ENCODE measurements around the gene ELF2.
"Not testable (repeated sequence)": the region's sequence is repeated elsewhere in the genome, so short reads cannot be mapped to it uniquely, and the experiment has no call there.

Gene ELF2

GRCh38 chr4:139207873-139208403 is 30.9 kb upstream of the ELF2 start:
- Histone ChIP-seq H3K4me1 (ENCODE audit: control insufficient read depth, insufficient read depth, low read length) (peaks cover 9% of the 10 kb centered on the region), H3K9me3 (ENCODE audit: control insufficient read depth, low read length) (no peaks in the 10 kb centered on the region), H3K9ac (ENCODE audit: low read length) (no peak overlapping the region), H3K4me3 (ENCODE audit: low read length) (no peak overlapping the region), H3K27me3 (replicated peaks; ENCODE audit: control insufficient read depth, insufficient read depth, low read length) (no peaks in the 10 kb centered on the region), H3K36me3 (ENCODE audit: control insufficient read depth, insufficient read depth, low read length, severe bottlenecking) (no peaks in the 10 kb centered on the region)
- no peak for DNase-seq (ENCODE audit: low read depth)

- Histone ChIP-seq H3K27me3 (replicated peaks; ENCODE audit: control insufficient read depth, insufficient read depth, low read length) (no peaks in the 10 kb centered on the region), H3K36me3 (ENCODE audit: control insufficient read depth, insufficient read depth, low read length, severe bottlenecking) (no peaks in the 10 kb centered on the region), H3K4me3 (ENCODE audit: low read length) (no peak overlapping the region), H3K4me1 (ENCODE audit: control insufficient read depth, insufficient read depth, low read length) (peaks cover 9% of the 10 kb centered on the region), H3K9me3 (ENCODE audit: control insufficient read depth, low read length) (no peaks in the 10 kb centered on the region), H3K9ac (ENCODE audit: low read length) (no peak overlapping the region)
- DNase-seq (ENCODE audit: low read depth) = no peak
These were observed 30.2 kb upstream of the ELF2 start for GRCh38 chr4:139207247-139207646.

- DNase-seq (ENCODE audit: low read depth) = no peak
- H3K4me1 ChIP-seq (ENCODE audit: control insufficient read depth, insufficient read depth, low read length) = peaks cover 3% of the 10 kb centered on the region
- no peaks in the 10 kb centered on the region for H3K9me3 ChIP-seq (ENCODE audit: control insufficient read depth, low read length)
- no peak overlapping the region for H3K4me3 ChIP-seq (ENCODE audit: low read length)
- no peak overlapping the region for H3K9ac ChIP-seq (ENCODE audit: low read length)
- H3K36me3 ChIP-seq (ENCODE audit: control insufficient read depth, insufficient read depth, low read length, severe bottlenecking) = no peaks in the 10 kb centered on the region
- H3K27me3 ChIP-seq (replicated peaks; ENCODE audit: control insufficient read depth, insufficient read depth, low read length) = no peaks in the 10 kb centered on the region
These were observed 26.0 kb upstream of the ELF2 start for GRCh38 chr4:139202991-139203390.

GRCh38 chr4:139200506-139200905 is 23.5 kb upstream of the ELF2 start:
- Histone ChIP-seq H3K9ac (ENCODE audit: low read length) (no peak overlapping the region), H3K27me3 (replicated peaks; ENCODE audit: control insufficient read depth, insufficient read depth, low read length) (no peaks in the 10 kb centered on the region), H3K4me1 (ENCODE audit: control insufficient read depth, insufficient read depth, low read length) (no peaks in the 10 kb centered on the region), H3K9me3 (ENCODE audit: control insufficient read depth, low read length) (no peaks in the 10 kb centered on the region), H3K4me3 (ENCODE audit: low read length) (no peak overlapping the region), H3K36me3 (ENCODE audit: control insufficient read depth, insufficient read depth, low read length, severe bottlenecking) (no peaks in the 10 kb centered on the region)
- DNase-seq (ENCODE audit: low read depth) = no peak

GRCh38 chr4:139200102-139200501 is 23.1 kb upstream of the ELF2 start:
- DNase-seq (ENCODE audit: low read depth) = no peak
- H3K9ac ChIP-seq (ENCODE audit: low read length) = no peak overlapping the region
- H3K4me3 ChIP-seq (ENCODE audit: low read length) = no peak overlapping the region
- H3K36me3 ChIP-seq (ENCODE audit: control insufficient read depth, insufficient read depth, low read length, severe bottlenecking) = no peaks in the 10 kb centered on the region
- H3K9me3 ChIP-seq (ENCODE audit: control insufficient read depth, low read length) = no peaks in the 10 kb centered on the region
- H3K4me1 ChIP-seq (ENCODE audit: control insufficient read depth, insufficient read depth, low read length) = no peaks in the 10 kb centered on the region
- no peaks in the 10 kb centered on the region for H3K27me3 ChIP-seq (replicated peaks; ENCODE audit: control insufficient read depth, insufficient read depth, low read length)

- not testable (repeated sequence) for DNase-seq (ENCODE audit: low read depth); H3K9ac ChIP-seq (ENCODE audit: low read length); H3K4me3 ChIP-seq (ENCODE audit: low read length); H3K9me3 ChIP-seq (ENCODE audit: control insufficient read depth, low read length); H3K4me1 ChIP-seq (ENCODE audit: control insufficient read depth, insufficient read depth, low read length); H3K36me3 ChIP-seq (ENCODE audit: control insufficient read depth, insufficient read depth, low read length, severe bottlenecking); H3K27me3 ChIP-seq (replicated peaks; ENCODE audit: control insufficient read depth, insufficient read depth, low read length)
These were observed 20.2 kb upstream of the ELF2 start for GRCh38 chr4:139197214-139197613.

- Histone ChIP-seq H3K9ac (ENCODE audit: low read length) (no peak overlapping the region), H3K27me3 (replicated peaks; ENCODE audit: control insufficient read depth, insufficient read depth, low read length) (no peaks in the 10 kb centered on the region), H3K9me3 (ENCODE audit: control insufficient read depth, low read length) (no peaks in the 10 kb centered on the region), H3K4me3 (ENCODE audit: low read length) (no peak overlapping the region), H3K4me1 (ENCODE audit: control insufficient read depth, insufficient read depth, low read length) (no peaks in the 10 kb centered on the region), H3K36me3 (ENCODE audit: control insufficient read depth, insufficient read depth, low read length, severe bottlenecking) (no peaks in the 10 kb centered on the region)
- no peak for DNase-seq (ENCODE audit: low read depth)
These were observed 19.4 kb upstream of the ELF2 start for GRCh38 chr4:139196462-139196861.

GRCh38 chr4:139191373-139191772 is 14.4 kb upstream of the ELF2 start:
- Histone ChIP-seq H3K9me3 (ENCODE audit: control insufficient read depth, low read length) (no peaks in the 10 kb centered on the region), H3K4me1 (ENCODE audit: control insufficient read depth, insufficient read depth, low read length) (peaks cover 3% of the 10 kb centered on the region), H3K9ac (ENCODE audit: low read length) (no peak overlapping the region), H3K27me3 (replicated peaks; ENCODE audit: control insufficient read depth, insufficient read depth, low read length) (no peaks in the 10 kb centered on the region), H3K4me3 (ENCODE audit: low read length) (no peak overlapping the region), H3K36me3 (ENCODE audit: control insufficient read depth, insufficient read depth, low read length, severe bottlenecking) (no peaks in the 10 kb centered on the region)
- no peak for DNase-seq (ENCODE audit: low read depth)

- Histone ChIP-seq H3K4me1 (ENCODE audit: control insufficient read depth, insufficient read depth, low read length) (peaks cover 3% of the 10 kb centered on the region), H3K27me3 (replicated peaks; ENCODE audit: control insufficient read depth, insufficient read depth, low read length) (no peaks in the 10 kb centered on the region), H3K9ac (ENCODE audit: low read length) (no peak overlapping the region), H3K4me3 (ENCODE audit: low read length) (no peak overlapping the region), H3K36me3 (ENCODE audit: control insufficient read depth, insufficient read depth, low read length, severe bottlenecking) (no peaks in the 10 kb centered on the region), H3K9me3 (ENCODE audit: control insufficient read depth, low read length) (no peaks in the 10 kb centered on the region)
- DNase-seq (ENCODE audit: low read depth) = no peak
These were observed 13.0 kb upstream of the ELF2 start for GRCh38 chr4:139189972-139190371.

- H3K4me3 ChIP-seq (ENCODE audit: low read length) = no peak overlapping the region
- no peak for DNase-seq (ENCODE audit: low read depth)
- no peaks in the 10 kb centered on the region for H3K27me3 ChIP-seq (replicated peaks; ENCODE audit: control insufficient read depth, insufficient read depth, low read length)
- peaks cover 3% of the 10 kb centered on the region for H3K4me1 ChIP-seq (ENCODE audit: control insufficient read depth, insufficient read depth, low read length)
- no peaks in the 10 kb centered on the region for H3K9me3 ChIP-seq (ENCODE audit: control insufficient read depth, low read length)
- no peaks in the 10 kb centered on the region for H3K36me3 ChIP-seq (ENCODE audit: control insufficient read depth, insufficient read depth, low read length, severe bottlenecking)
- no peak overlapping the region for H3K9ac ChIP-seq (ENCODE audit: low read length)
These were observed 12.4 kb upstream of the ELF2 start for GRCh38 chr4:139189417-139189749.

GRCh38 chr4:139188648-139189416 is 11.8 kb upstream of the ELF2 start:
- no peak for DNase-seq (ENCODE audit: low read depth)
- Histone ChIP-seq H3K4me3 (ENCODE audit: low read length) (no peak overlapping the region), H3K36me3 (ENCODE audit: control insufficient read depth, insufficient read depth, low read length, severe bottlenecking) (no peaks in the 10 kb centered on the region), H3K4me1 (ENCODE audit: control insufficient read depth, insufficient read depth, low read length) (peaks cover 3% of the 10 kb centered on the region), H3K27me3 (replicated peaks; ENCODE audit: control insufficient read depth, insufficient read depth, low read length) (no peaks in the 10 kb centered on the region), H3K9me3 (ENCODE audit: control insufficient read depth, low read length) (no peaks in the 10 kb centered on the region), H3K9ac (ENCODE audit: low read length) (no peak overlapping the region)

- Histone ChIP-seq H3K9me3 (ENCODE audit: control insufficient read depth, low read length) (no peaks in the 10 kb centered on the region), H3K4me1 (ENCODE audit: control insufficient read depth, insufficient read depth, low read length) (peaks cover 3% of the 10 kb centered on the region), H3K9ac (ENCODE audit: low read length) (no peak overlapping the region), H3K4me3 (ENCODE audit: low read length) (no peak overlapping the region), H3K27me3 (replicated peaks; ENCODE audit: control insufficient read depth, insufficient read depth, low read length) (no peaks in the 10 kb centered on the region), H3K36me3 (ENCODE audit: control insufficient read depth, insufficient read depth, low read length, severe bottlenecking) (no peaks in the 10 kb centered on the region)
- peak; percentile 39 for DNase-seq (ENCODE audit: low read depth)
These were observed 7.1 kb upstream of the ELF2 start for GRCh38 chr4:139184129-139184528.
